ENCODE measurements around the gene CCNK.

Gene CCNK

GRCh38 chr14:99480917-99481744, at the start of gene CCNK:
CCNK (plus strand) TSS chr14:99481409; CDS start chr14:99492678, 11,269 bp downstream.
- H3K9ac ChIP-seq (ENCODE audit: low read length): peak within 1 kb of the TSS; percentile 94
- peak within 1 kb of the TSS; percentile 99 for H3K4me3 ChIP-seq (ENCODE audit: low read length)
- peak within 1 kb of the TSS; percentile 95 for H3K27ac ChIP-seq (ENCODE audit: low read depth, low read length)
- H3K27me3 ChIP-seq (ENCODE audit: control insufficient read depth, insufficient read depth, low read length): no peaks in the 10 kb centered on the region
- H3K4me1 ChIP-seq (ENCODE audit: control insufficient read depth, insufficient read depth, low read length): peaks cover 19% of the 10 kb centered on the region
- H3K36me3 ChIP-seq (ENCODE audit: control insufficient read depth, insufficient read depth, low read length): no peaks in the 10 kb centered on the region

GRCh38 chr14:99431986-99432385, 49.2 kb upstream of the CCNK start:
- no peak overlapping the region for H3K9ac ChIP-seq (ENCODE audit: low read length)
- H3K4me1 ChIP-seq (ENCODE audit: control insufficient read depth, insufficient read depth, low read length): peaks cover under 1% of the 10 kb centered on the region
- no peak overlapping the region for H3K27ac ChIP-seq (ENCODE audit: low read depth, low read length)
- H3K36me3 ChIP-seq (ENCODE audit: control insufficient read depth, insufficient read depth, low read length): peaks cover 10% of the 10 kb centered on the region
- no peak overlapping the region for H3K4me3 ChIP-seq (ENCODE audit: low read length)
- no peaks in the 10 kb centered on the region for H3K27me3 ChIP-seq (ENCODE audit: control insufficient read depth, insufficient read depth, low read length)

- peaks cover 10% of the 10 kb centered on the region for H3K36me3 ChIP-seq (ENCODE audit: control insufficient read depth, insufficient read depth, low read length)
These were observed 48.7 kb upstream of the CCNK start for GRCh38 chr14:99432485-99432884.

GRCh38 chr14:99435327-99435726, 45.9 kb upstream of the CCNK start:
- Histone ChIP-seq H3K27ac (ENCODE audit: low read depth, low read length) (no peak overlapping the region), H3K4me1 (ENCODE audit: control insufficient read depth, insufficient read depth, low read length) (peaks cover 5% of the 10 kb centered on the region), H3K36me3 (ENCODE audit: control insufficient read depth, insufficient read depth, low read length) (peaks cover 9% of the 10 kb centered on the region), H3K27me3 (ENCODE audit: control insufficient read depth, insufficient read depth, low read length) (no peaks in the 10 kb centered on the region), H3K9ac (ENCODE audit: low read length) (no peak overlapping the region), H3K4me3 (ENCODE audit: low read length) (no peak overlapping the region)

More at GRCh38 chr14:99432485-99432884, 48.7 kb upstream of the CCNK start:
- Histone ChIP-seq H3K27ac (ENCODE audit: low read depth, low read length) (no peak overlapping the region), H3K27me3 (ENCODE audit: control insufficient read depth, insufficient read depth, low read length) (no peaks in the 10 kb centered on the region), H3K4me3 (ENCODE audit: low read length) (no peak overlapping the region), H3K4me1 (ENCODE audit: control insufficient read depth, insufficient read depth, low read length) (peaks cover 5% of the 10 kb centered on the region), H3K9ac (ENCODE audit: low read length) (no peak overlapping the region)

GRCh38 chr14:99436247-99437180, 44.7 kb upstream of the CCNK start:
- H3K4me3 ChIP-seq (ENCODE audit: low read length): no peak overlapping the region
- no peak overlapping the region for H3K9ac ChIP-seq (ENCODE audit: low read length)
- no peak overlapping the region for H3K27ac ChIP-seq (ENCODE audit: low read depth, low read length)
- H3K36me3 ChIP-seq (ENCODE audit: control insufficient read depth, insufficient read depth, low read length): peaks cover 9% of the 10 kb centered on the region
- peaks cover 5% of the 10 kb centered on the region for H3K4me1 ChIP-seq (ENCODE audit: control insufficient read depth, insufficient read depth, low read length)
- no peaks in the 10 kb centered on the region for H3K27me3 ChIP-seq (ENCODE audit: control insufficient read depth, insufficient read depth, low read length)

GRCh38 chr14:99437706-99438105, 43.5 kb upstream of the CCNK start:
- Histone ChIP-seq H3K4me1 (ENCODE audit: control insufficient read depth, insufficient read depth, low read length) (peaks cover 5% of the 10 kb centered on the region), H3K36me3 (ENCODE audit: control insufficient read depth, insufficient read depth, low read length) (peaks cover 9% of the 10 kb centered on the region), H3K4me3 (ENCODE audit: low read length) (no peak overlapping the region), H3K9ac (ENCODE audit: low read length) (no peak overlapping the region), H3K27me3 (ENCODE audit: control insufficient read depth, insufficient read depth, low read length) (no peaks in the 10 kb centered on the region), H3K27ac (ENCODE audit: low read depth, low read length) (no peak overlapping the region)

GRCh38 chr14:99440278-99440677, 40.9 kb upstream of the CCNK start:
- Histone ChIP-seq H3K36me3 (ENCODE audit: control insufficient read depth, insufficient read depth, low read length) (peaks cover 9% of the 10 kb centered on the region), H3K4me1 (ENCODE audit: control insufficient read depth, insufficient read depth, low read length) (peaks cover 5% of the 10 kb centered on the region), H3K4me3 (ENCODE audit: low read length) (no peak overlapping the region)

GRCh38 chr14:99441157-99441870, 39.9 kb upstream of the CCNK start:
- no peak overlapping the region for H3K9ac ChIP-seq (ENCODE audit: low read length)
- H3K36me3 ChIP-seq (ENCODE audit: control insufficient read depth, insufficient read depth, low read length): peaks cover 9% of the 10 kb centered on the region
- H3K4me1 ChIP-seq (ENCODE audit: control insufficient read depth, insufficient read depth, low read length): peaks cover 5% of the 10 kb centered on the region
- no peaks in the 10 kb centered on the region for H3K27me3 ChIP-seq (ENCODE audit: control insufficient read depth, insufficient read depth, low read length)
- H3K4me3 ChIP-seq (ENCODE audit: low read length): no peak overlapping the region
- no peak overlapping the region for H3K27ac ChIP-seq (ENCODE audit: low read depth, low read length)

More at GRCh38 chr14:99440278-99440677, 40.9 kb upstream of the CCNK start:
- Histone ChIP-seq H3K9ac (ENCODE audit: low read length) (no peak overlapping the region), H3K27ac (ENCODE audit: low read depth, low read length) (no peak overlapping the region), H3K27me3 (ENCODE audit: control insufficient read depth, insufficient read depth, low read length) (no peaks in the 10 kb centered on the region)

- H3K9ac ChIP-seq (ENCODE audit: low read length): no peak overlapping the region
- peaks cover 9% of the 10 kb centered on the region for H3K36me3 ChIP-seq (ENCODE audit: control insufficient read depth, insufficient read depth, low read length)
- H3K27me3 ChIP-seq (ENCODE audit: control insufficient read depth, insufficient read depth, low read length): no peaks in the 10 kb centered on the region
- H3K4me3 ChIP-seq (ENCODE audit: low read length): no peak overlapping the region
- peaks cover 5% of the 10 kb centered on the region for H3K4me1 ChIP-seq (ENCODE audit: control insufficient read depth, insufficient read depth, low read length)
- H3K27ac ChIP-seq (ENCODE audit: low read depth, low read length): no peak overlapping the region
These were observed 39.3 kb upstream of the CCNK start for GRCh38 chr14:99441918-99442317.

GRCh38 chr14:99445931-99446330, 35.3 kb upstream of the CCNK start:
- no peaks in the 10 kb centered on the region for H3K27me3 ChIP-seq (ENCODE audit: control insufficient read depth, insufficient read depth, low read length)
- no peak overlapping the region for H3K9ac ChIP-seq (ENCODE audit: low read length)
- H3K36me3 ChIP-seq (ENCODE audit: control insufficient read depth, insufficient read depth, low read length): peaks cover 5% of the 10 kb centered on the region
- no peak overlapping the region for H3K4me3 ChIP-seq (ENCODE audit: low read length)
- H3K27ac ChIP-seq (ENCODE audit: low read depth, low read length): no peak overlapping the region
- H3K4me1 ChIP-seq (ENCODE audit: control insufficient read depth, insufficient read depth, low read length): no peaks in the 10 kb centered on the region

- H3K4me1 ChIP-seq (ENCODE audit: control insufficient read depth, insufficient read depth, low read length): no peaks in the 10 kb centered on the region
- no peak overlapping the region for H3K27ac ChIP-seq (ENCODE audit: low read depth, low read length)
- no peak overlapping the region for H3K4me3 ChIP-seq (ENCODE audit: low read length)
- H3K9ac ChIP-seq (ENCODE audit: low read length): no peak overlapping the region
- H3K27me3 ChIP-seq (ENCODE audit: control insufficient read depth, insufficient read depth, low read length): no peaks in the 10 kb centered on the region
- peaks cover 5% of the 10 kb centered on the region for H3K36me3 ChIP-seq (ENCODE audit: control insufficient read depth, insufficient read depth, low read length)
These were observed 33.5 kb upstream of the CCNK start for GRCh38 chr14:99447739-99448138.

- Histone ChIP-seq H3K27me3 (ENCODE audit: control insufficient read depth, insufficient read depth, low read length) (no peaks in the 10 kb centered on the region), H3K27ac (ENCODE audit: low read depth, low read length) (no peak overlapping the region), H3K4me1 (ENCODE audit: control insufficient read depth, insufficient read depth, low read length) (no peaks in the 10 kb centered on the region), H3K36me3 (ENCODE audit: control insufficient read depth, insufficient read depth, low read length) (peaks cover 8% of the 10 kb centered on the region), H3K9ac (ENCODE audit: low read length) (no peak overlapping the region), H3K4me3 (ENCODE audit: low read length) (no peak overlapping the region)
These were observed 30.9 kb upstream of the CCNK start for GRCh38 chr14:99450266-99450665.

Data from rectal smooth muscle tissue (tissue), 1 donor.